Ovary (tissue), 3 donors: ENCODE data around the gene OR11A1.

Experiments
- CTCF ChIP-seq, 3 donors: fragments of 450-650 bp in 2 of 3; fragments of 200-600 bp in 1 of 3; IDR thresholded peaks; one replicate each; pipeline versions ENCODE4 v1.5.1 to v1.8.0; 2016 to 2022; ENCODE audit warnings: antibody characterized with exemption in 3 of 3, mild to moderate bottlenecking in 1 of 3
- EP300 ChIP-seq: sonication (generic); formaldehyde crosslinking; IDR thresholded peaks from one replicate; pipeline ENCODE4 v1.6.1; 2017; ENCODE audit warnings: antibody characterized with exemption
- POLR2A ChIP-seq: fragments of 450-650 bp; IDR thresholded peaks from one replicate; pipeline ENCODE4 v1.6.1; 2017; ENCODE audit warnings: antibody characterized with exemption, mild to moderate bottlenecking, moderate library complexity
- donor health status: DM: no; HTN: no; CAD: no.

GRCh38 chr6:29425075-29425474, 31.8 kb downstream of the OR11A1 start:
- TF ChIP-seq CTCF (IDR thresholded peaks at IDR 0.05) = no peak
- TF ChIP-seq POLR2A = no peak
- no peak for TF ChIP-seq EP300
